Measurements from ENCODE around the gene TNFSF4.

TNFSF4 gene

DNA sequence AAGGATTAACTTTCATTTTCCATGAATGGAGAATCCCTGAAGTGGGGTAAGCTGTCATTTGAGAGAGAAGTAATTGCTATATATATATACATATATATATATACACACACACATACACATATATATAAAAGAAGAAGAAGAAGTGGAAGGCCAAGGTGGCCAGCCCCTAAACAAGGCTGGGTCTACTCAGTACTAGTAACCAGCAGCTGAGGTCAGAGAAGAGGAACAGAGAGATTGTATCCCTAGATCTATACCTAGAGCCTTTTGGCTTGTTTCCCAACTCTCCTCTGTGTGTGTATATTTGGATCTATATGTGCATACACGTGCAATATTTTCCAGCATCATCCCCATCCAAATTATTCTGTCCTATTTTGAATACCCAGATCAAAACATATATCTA is 5.2 kb downstream of the TNFSF4 start:
- no peak overlapping the region for H3K4me3 ChIP-seq (ENCODE audit: low read length)
- no peak for TF ChIP-seq ZNF274 (IDR thresholded peaks at IDR 0.05; ENCODE audit: low read depth, low read length)

- no peak for TF ChIP-seq ZNF274 (IDR thresholded peaks at IDR 0.05; ENCODE audit: low read depth, low read length)
- H3K4me3 ChIP-seq (ENCODE audit: low read length) = no peak overlapping the region
These were observed 11.5 kb downstream of the TNFSF4 start for GRCh38 chr1:173195596-173196088.

GRCh38 chr1:173193639-173194038 is 13.5 kb downstream of the TNFSF4 start:
- TF ChIP-seq ZNF274 (IDR thresholded peaks at IDR 0.05; ENCODE audit: low read depth, low read length) = no peak
- H3K4me3 ChIP-seq (ENCODE audit: low read length) = no peak overlapping the region

DNA sequence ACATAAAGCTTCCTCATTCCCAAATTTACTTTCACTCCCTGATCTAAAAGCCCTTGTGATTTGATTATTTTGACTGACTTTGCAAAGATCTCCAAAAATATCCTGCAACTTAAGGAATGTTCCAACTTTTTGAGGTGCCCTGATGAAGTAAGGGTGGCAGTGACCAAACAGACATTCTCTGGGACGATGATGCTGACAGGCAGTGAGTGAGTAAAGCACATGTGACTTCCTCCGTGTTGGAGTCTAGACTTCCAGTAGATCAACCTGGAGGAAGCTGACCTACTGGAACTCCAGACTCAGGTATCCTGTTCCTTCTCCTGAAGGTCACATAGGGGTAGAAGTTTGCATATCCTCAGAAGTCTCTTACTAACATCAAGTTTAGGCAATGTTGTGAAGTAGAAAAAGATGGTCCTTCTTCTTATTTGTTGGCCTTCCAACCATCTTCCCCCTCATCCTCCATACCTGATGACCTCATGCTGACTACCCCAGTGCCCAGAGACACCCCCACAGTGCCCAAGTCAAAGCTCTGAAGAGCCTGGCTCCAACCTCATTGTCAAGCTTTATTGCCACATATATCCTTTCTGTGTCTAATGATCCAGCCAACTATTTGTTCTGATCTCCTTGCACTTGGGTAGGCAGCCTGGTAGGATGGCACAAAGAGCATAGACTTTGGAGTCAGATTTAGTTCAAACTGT is 16.0 kb downstream of the TNFSF4 start:
- no peak overlapping the region for H3K4me3 ChIP-seq (ENCODE audit: low read length)
- no peak for TF ChIP-seq ZNF274 (IDR thresholded peaks at IDR 0.05; ENCODE audit: low read depth, low read length)

- no peak overlapping the region for H3K4me3 ChIP-seq (ENCODE audit: low read length)
- TF ChIP-seq ZNF274 (IDR thresholded peaks at IDR 0.05; ENCODE audit: low read depth, low read length) = no peak
These were observed 16.8 kb downstream of the TNFSF4 start for GRCh38 chr1:173190101-173190936.

- H3K4me3 ChIP-seq (ENCODE audit: low read length) = no peak overlapping the region
- no peak for TF ChIP-seq ZNF274 (IDR thresholded peaks at IDR 0.05; ENCODE audit: low read depth, low read length)
These were observed 19.4 kb downstream of the TNFSF4 start for GRCh38 chr1:173187671-173188237.

GRCh38 chr1:173181791-173182190 is 25.3 kb downstream of the TNFSF4 start:
- no peak for TF ChIP-seq ZNF274 (IDR thresholded peaks at IDR 0.05; ENCODE audit: low read depth, low read length)
- H3K4me3 ChIP-seq (ENCODE audit: low read length) = no peak overlapping the region

GRCh38 chr1:173176246-173176645 is 30.9 kb downstream of the TNFSF4 start:
- H3K4me3 ChIP-seq (ENCODE audit: low read length) = no peak overlapping the region
- TF ChIP-seq ZNF274 (IDR thresholded peaks at IDR 0.05; ENCODE audit: low read depth, low read length) = no peak

GRCh38 chr1:173175514-173176145 is 31.5 kb downstream of the TNFSF4 start:
- no peak for TF ChIP-seq ZNF274 (IDR thresholded peaks at IDR 0.05; ENCODE audit: low read depth, low read length)
- no peak overlapping the region for H3K4me3 ChIP-seq (ENCODE audit: low read length)

GRCh38 chr1:173173388-173173787 is 33.7 kb downstream of the TNFSF4 start:
- TF ChIP-seq ZNF274 (IDR thresholded peaks at IDR 0.05; ENCODE audit: low read depth, low read length) = no peak
- no peak overlapping the region for H3K4me3 ChIP-seq (ENCODE audit: low read length)

- H3K4me3 ChIP-seq (ENCODE audit: low read length) = no peak overlapping the region
- no peak for TF ChIP-seq ZNF274 (IDR thresholded peaks at IDR 0.05; ENCODE audit: low read depth, low read length)
These were observed 36.0 kb downstream of the TNFSF4 start for GRCh38 chr1:173171152-173171551.

GRCh38 chr1:173168941-173169340 is 38.2 kb downstream of the TNFSF4 start:
- no peak for TF ChIP-seq ZNF274 (IDR thresholded peaks at IDR 0.05; ENCODE audit: low read depth, low read length)
- H3K4me3 ChIP-seq (ENCODE audit: low read length) = no peak overlapping the region

- H3K4me3 ChIP-seq (ENCODE audit: low read length) = no peak overlapping the region
- TF ChIP-seq ZNF274 (IDR thresholded peaks at IDR 0.05; ENCODE audit: low read depth, low read length) = no peak
These were observed 42.4 kb downstream of the TNFSF4 start for GRCh38 chr1:173164686-173165085.

DNA sequence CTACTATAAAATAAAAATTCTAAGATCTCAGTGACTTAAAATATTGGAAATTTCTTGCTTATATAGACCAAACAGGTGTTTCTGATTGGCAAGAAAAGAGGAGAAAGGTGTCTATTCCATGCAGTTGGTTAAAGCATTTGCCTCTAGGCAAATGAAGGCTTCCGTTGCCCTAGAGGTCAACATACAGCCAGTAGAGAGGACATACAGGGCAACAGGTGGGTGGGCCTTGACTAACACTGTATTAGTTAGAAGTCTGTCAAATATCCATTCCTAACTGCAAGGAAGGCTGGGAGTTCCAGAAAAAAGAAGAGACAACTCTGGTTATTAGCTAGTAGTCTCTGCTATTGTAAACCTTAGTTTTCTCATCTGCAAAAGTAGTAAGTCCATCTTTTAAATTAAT is 43.0 kb downstream of the TNFSF4 start:
- no peak for TF ChIP-seq ZNF274 (IDR thresholded peaks at IDR 0.05; ENCODE audit: low read depth, low read length)
- no peak overlapping the region for H3K4me3 ChIP-seq (ENCODE audit: low read length)
